Stimulated activated CD4-positive, alpha-beta T cell treated with anti-CD3 and anti-CD28 coated beads, Interleukin-4, amount 100 ng/mL, for 1 hour (primary cell): Measurements from ENCODE around the gene ZNF70.

Experiments
- DNase-seq: peaks from one replicate; pipeline ENCODE4 v3.0.0-alpha.2; 2020

The ZNF70 gene

GRCh38 chr22:23715806-23716375 is 35.0 kb downstream of the ZNF70 start:
- no peak for DNase-seq

DNA sequence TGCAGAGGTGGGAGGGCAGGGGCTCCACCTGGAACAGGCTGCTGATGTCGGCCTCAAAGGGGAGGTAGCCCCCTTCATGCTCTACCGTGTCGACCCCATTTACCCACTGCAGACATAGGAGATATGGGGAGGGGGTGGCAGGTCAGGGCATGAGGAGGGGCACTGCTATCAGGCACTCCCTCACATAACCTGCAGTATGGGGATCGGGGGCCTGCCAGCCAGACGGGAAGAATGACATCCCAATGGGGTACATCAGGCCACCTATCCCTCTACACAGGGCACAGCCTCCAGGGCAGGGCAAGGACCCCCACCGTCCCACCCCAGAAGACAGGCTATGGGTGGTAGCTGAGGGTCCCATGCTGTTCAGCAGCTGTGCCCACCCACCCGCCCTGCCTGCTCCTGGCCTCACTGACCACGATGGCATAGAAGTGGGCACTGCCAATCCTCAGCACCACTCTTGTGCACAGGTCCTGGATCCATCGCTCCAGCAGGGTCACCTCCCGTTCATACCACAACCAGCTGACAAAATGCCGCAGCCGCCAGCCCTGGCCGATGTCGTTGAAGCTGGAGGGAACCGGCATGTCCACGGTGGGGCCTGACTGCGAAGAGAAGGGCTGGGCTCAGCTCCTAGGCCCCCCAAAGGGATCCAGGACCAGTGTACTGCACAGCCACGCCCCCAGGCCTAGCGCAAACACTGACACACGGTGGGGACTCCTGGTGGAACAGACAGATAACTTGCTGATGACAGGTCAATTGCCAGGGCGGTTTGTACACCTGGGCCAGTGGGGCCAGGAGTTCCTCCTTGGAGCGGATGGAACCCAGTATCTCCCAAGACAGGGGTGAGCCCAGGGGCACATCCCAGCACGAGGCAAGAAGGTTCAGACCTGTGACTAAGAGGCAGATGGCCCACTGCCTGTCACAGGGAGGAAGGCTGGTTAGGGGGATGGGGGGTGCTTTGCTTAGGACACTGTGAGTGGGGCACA is 36.0 kb downstream of the ZNF70 start:
- DNase-seq: peak; percentile 10

GRCh38 chr22:23713696-23714595 is 37.0 kb downstream of the ZNF70 start:
- DNase-seq: no peak

- DNase-seq: no peak
These were observed 38.7 kb downstream of the ZNF70 start for GRCh38 chr22:23712256-23712655.

DNA sequence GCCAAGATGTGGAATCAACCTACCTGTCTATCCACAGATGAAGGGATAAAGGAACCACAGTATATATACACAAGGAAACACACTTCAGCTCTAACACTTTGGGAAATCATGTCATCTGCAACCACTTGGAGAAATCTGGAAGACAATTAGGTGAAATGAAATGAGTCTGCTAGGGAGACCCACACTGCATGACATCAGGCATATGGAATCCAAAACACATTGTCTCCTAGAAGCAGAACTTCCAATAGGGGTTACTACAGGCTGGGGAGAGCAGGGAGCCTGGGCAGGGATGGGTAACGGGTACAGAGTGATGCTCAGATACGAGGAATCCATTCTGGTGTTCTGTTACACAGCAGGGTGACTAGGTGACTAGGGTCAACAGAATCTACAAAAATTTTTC is 41.8 kb downstream of the ZNF70 start:
- no peak for DNase-seq

- DNase-seq: no peak
These were observed 42.6 kb downstream of the ZNF70 start for GRCh38 chr22:23708270-23708669.

- no peak for DNase-seq
These were observed 45.6 kb downstream of the ZNF70 start for GRCh38 chr22:23705358-23705757.

DNA sequence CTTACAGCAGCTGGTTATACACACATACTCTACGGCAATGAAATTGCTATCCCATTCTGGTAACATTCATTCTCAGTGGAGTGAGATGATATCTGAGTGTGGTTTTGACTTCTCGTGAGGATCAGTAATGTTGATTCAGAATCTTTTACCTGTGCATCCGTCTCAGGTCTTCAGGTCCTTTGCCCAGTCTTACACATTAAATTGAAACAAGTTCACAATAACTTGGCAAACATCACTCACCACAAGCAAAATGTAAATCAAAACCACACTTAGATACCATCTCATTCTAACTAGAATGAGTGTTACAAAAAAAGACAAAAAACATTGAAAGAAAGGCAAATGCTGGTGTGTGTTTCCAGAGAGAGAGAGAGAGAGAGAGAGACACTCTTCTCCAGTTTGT is 46.1 kb downstream of the ZNF70 start:
- DNase-seq: no peak

DNA sequence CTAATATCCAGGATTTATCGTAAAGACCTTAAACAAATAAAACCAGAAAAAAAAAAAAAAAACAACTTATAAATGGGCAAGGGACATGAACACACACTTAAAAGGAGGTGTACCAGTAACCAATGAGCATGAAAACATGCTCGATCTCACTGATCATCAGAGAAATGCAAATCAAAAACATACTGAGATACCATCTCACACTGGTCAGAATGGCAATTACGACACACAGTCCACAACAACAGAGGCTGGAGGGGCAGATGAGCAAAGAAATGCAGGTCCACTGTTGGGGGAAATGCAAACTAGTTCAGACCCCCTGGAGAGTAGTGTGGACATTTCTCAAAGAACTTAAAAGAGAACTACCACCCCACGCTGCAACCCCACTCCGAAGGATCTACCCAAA is 46.9 kb downstream of the ZNF70 start:
- no peak for DNase-seq

DNA sequence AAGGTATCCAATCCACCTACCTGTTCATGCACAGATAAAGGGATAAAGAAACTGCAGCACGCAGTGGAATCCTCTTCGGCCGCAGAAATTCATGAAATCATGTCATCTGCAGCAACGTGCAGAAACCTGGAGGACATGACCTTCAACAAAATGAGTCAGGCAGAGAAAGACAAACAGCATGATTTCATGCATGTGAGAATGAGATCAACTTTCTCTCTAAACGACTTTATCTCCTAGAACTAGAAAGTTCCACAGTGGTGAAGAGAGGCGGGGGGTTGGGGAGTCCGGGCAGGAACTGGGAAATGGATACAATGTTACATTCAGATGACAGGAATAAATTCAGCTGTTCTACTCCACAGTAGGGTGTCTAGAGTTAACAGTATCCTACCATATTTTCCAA is 50.2 kb downstream of the ZNF70 start:
- DNase-seq: no peak

- no peak for DNase-seq
These were observed 52.2 kb downstream of the ZNF70 start for GRCh38 chr22:23698673-23699235.

- DNase-seq: no peak
These were observed 52.8 kb downstream of the ZNF70 start for GRCh38 chr22:23698094-23698493.

- DNase-seq: no peak
These were observed 53.6 kb downstream of the ZNF70 start for GRCh38 chr22:23697031-23697970.

- DNase-seq: peak; percentile 66
These were observed 54.5 kb downstream of the ZNF70 start for GRCh38 chr22:23696326-23696851.

- no peak for DNase-seq
These were observed 55.2 kb downstream of the ZNF70 start for GRCh38 chr22:23695571-23696325.

DNA sequence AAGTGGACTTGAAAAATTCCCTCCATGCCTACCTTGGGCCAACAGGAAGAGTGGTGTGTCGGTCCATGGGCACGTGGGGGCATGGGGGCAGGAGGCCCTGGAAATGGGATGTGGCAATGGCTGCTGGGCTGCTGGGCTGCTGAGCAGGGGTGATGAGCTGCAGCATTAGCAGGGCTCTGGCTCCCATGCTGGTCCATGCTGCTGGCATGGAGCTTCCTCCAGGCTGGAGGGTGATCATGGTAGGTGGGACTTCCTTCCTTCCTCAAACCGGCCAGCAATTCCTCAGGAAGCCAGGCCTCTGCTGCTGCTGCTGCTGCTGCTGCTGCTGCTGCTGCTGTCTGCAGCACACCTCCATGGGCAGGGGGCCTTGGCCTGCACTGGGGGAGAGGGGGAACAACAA is 55.8 kb downstream of the ZNF70 start:
- DNase-seq: no peak

- DNase-seq: no peak
These were observed 56.8 kb downstream of the ZNF70 start for GRCh38 chr22:23693979-23694680.

DNA sequence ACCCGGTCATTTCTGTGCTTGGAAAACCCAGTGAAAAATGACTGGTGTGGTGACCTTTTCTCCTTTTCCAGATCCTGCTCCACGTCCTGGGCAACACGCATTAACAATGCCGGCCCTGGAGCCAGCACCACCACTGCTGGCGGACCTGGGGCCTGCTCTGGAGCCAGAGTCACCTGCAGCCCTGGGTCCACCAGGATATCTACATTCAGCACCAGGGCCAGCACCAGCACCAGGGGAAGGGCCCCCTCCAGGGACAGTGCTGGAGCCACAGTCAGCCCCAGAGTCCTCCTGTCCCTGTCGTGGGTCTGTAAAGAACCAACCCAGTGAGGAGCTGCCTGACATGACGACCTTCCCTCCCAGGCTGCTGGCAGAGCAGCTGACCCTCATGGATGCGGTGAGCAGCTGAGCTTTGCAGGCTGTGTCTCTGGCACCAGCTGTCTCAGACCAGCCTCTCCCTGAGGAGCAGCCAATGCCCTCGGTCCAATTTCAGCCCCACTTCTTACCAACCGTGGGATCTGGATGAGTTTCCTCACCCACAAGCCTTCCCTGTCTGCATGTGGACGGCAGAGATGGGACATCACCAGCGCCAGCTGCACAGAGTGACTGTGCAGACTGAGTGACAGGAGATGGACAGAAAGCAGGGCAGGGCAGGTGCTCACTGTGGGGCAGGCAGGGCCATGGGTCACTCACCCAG is 58.2 kb downstream of the ZNF70 start:
- no peak for DNase-seq

DNA sequence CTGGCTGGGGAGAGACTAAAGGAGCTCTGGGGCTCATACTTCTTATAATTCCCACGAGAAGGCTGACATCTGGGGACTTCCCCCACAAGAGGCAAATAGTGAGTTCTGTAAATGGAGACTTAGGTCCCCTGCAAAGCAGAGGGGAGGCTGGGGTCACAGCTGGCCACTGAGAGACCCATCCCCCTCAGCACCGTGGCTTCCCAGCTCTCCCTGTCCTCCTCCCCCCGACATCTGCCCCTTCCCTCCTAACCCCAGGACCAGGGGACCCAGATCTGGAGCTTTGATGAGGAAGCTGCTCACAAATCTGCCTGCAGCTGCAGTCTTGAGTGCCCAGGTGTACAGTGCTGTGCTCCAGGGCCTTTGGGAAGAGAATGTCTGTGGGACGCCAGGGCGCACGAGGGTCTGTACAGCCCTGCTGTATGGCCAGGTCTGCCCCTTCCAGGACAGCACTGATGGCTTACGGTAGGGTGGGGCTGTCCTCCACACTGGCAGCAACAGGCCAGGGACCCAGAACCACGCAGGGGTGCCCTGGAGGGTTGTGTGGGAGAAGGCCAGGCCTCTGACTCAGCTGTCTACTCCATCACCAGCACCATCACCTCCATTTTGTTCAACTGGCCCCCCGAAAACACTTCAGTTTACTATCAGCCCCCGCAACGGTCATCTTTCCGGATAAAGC is 59.0 kb downstream of the ZNF70 start:
- DNase-seq: no peak
